Measurements from ENCODE around the gene KANSL3. TPM values are rescaled to one million over a fixed set of nuclear protein-coding genes. Genes with fewer than 3 reads are reported as not detected.

The KANSL3 gene
- polyA plus RNA-seq, 1 experiment: 28.3 TPM

DNA sequence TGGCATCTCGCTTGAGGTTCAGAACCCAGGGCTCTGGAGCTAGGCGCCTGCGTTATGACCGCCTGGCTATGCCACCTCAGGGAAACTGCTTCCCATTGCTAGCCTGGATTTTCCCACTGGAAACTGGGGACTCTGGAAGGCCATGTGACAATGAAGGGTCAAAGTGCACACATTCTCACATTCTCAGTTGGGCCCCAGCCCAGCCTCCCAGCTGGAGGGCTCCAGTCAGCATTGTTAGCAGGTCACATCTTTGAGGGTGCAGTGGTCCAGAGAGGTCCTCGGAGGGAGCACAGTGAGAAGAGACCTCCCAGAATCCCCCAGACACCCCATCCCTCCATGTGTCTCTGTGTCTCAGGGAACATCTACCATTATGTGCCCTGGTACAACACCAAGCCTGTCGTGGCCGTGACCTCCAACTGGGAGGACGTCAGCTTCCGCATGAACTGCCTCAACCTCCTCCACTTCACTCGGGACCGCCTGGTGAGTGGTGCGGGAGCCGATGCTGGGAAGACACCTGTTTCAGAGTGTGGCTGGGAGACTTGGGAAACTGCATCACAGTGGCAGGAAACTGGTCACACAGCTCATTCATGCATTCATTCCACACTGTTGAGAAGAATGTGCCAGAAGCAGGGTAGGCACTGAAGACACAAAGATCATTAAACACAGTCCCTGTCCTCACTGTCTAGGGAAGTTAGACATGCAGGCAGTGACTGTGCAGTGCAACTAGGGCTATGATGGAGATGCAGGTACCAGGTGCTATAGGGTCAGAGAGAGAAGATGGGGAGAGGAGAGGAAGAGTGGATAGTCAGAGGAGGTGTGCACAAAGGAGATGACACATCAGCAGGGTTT lies 46.1 kb upstream of the KANSL3 start:
- TF ChIP-seq CTCF (IDR thresholded peaks at IDR 0.05; ENCODE audit: insufficient read depth, low read depth, low read length): no peak
- Histone ChIP-seq H3K36me3 (ENCODE audit: control insufficient read depth, insufficient read depth, low read length) (no peaks in the 10 kb centered on the region), H3K27me3 (ENCODE audit: control insufficient read depth, insufficient read depth, low read length) (peaks cover 6% of the 10 kb centered on the region), H3K4me3 (ENCODE audit: low read depth, low read length) (no peak overlapping the region)
- no peak for DNase-seq (ENCODE audit: low read depth)
- CTCF ChIA-PET: interaction anchor here (0.7 to 1.0 kb wide), 2 partner anchors 10 to 130 kb away, joined by 3 to 6 read pairs; no protein-coding TSS in a partner anchor
- POLR2A ChIA-PET: no interaction called here

- H3K4me3 ChIP-seq (ENCODE audit: low read depth, low read length): no peak overlapping the region
- ChIA-PET CTCF (interaction anchor here (0.7 to 1.0 kb wide), 2 partner anchors 9 to 129 kb away, joined by 3 to 6 read pairs; no protein-coding TSS in a partner anchor), POLR2A (no interaction called here)
- TF ChIP-seq CTCF (IDR thresholded peaks at IDR 0.05; ENCODE audit: insufficient read depth, low read depth, low read length): no peak
- DNase-seq (ENCODE audit: low read depth): no peak
- H3K36me3 ChIP-seq (ENCODE audit: control insufficient read depth, insufficient read depth, low read length): no peaks in the 10 kb centered on the region
- H3K27me3 ChIP-seq (ENCODE audit: control insufficient read depth, insufficient read depth, low read length): peaks cover 6% of the 10 kb centered on the region
Observed at GRCh38 chr2:96683307-96683706, 45.2 kb upstream of the KANSL3 start.

GRCh38 chr2:96681540-96681939 lies 43.4 kb upstream of the KANSL3 start:
- TF ChIP-seq CTCF (IDR thresholded peaks at IDR 0.05; ENCODE audit: insufficient read depth, low read depth, low read length): no peak
- CTCF ChIA-PET: no interaction called here

GRCh38 chr2:96680561-96681141 lies 42.5 kb upstream of the KANSL3 start:
- POLR2A ChIA-PET: no interaction called here
- no peak for TF ChIP-seq CTCF (IDR thresholded peaks at IDR 0.05; ENCODE audit: insufficient read depth, low read depth, low read length)
- Histone ChIP-seq H3K36me3 (ENCODE audit: control insufficient read depth, insufficient read depth, low read length) (no peaks in the 10 kb centered on the region), H3K4me3 (ENCODE audit: low read depth, low read length) (no peak overlapping the region), H3K27me3 (ENCODE audit: control insufficient read depth, insufficient read depth, low read length) (peaks cover 6% of the 10 kb centered on the region)
- DNase-seq (ENCODE audit: low read depth): no peak
- CTCF ChIA-PET: interaction anchor here (0.6 kb wide), 1 partner anchor 195 kb away, joined by 3 read pairs; no protein-coding TSS in a partner anchor

More at GRCh38 chr2:96681540-96681939, 43.4 kb upstream of the KANSL3 start:
- POLR2A ChIA-PET: no interaction called here
- Histone ChIP-seq H3K4me3 (ENCODE audit: low read depth, low read length) (no peak overlapping the region), H3K27me3 (ENCODE audit: control insufficient read depth, insufficient read depth, low read length) (peaks cover 6% of the 10 kb centered on the region), H3K36me3 (ENCODE audit: control insufficient read depth, insufficient read depth, low read length) (no peaks in the 10 kb centered on the region)
- no peak for DNase-seq (ENCODE audit: low read depth)

- H3K36me3 ChIP-seq (ENCODE audit: control insufficient read depth, insufficient read depth, low read length): no peaks in the 10 kb centered on the region
- DNase-seq (ENCODE audit: low read depth): no peak
- ChIA-PET POLR2A (no interaction called here), CTCF (interaction anchor here (1.1 kb wide), 1 partner anchor 12 kb away, joined by 3 read pairs; no protein-coding TSS in a partner anchor)
- peaks cover 4% of the 10 kb centered on the region for H3K27me3 ChIP-seq (ENCODE audit: control insufficient read depth, insufficient read depth, low read length)
- no peak overlapping the region for H3K4me3 ChIP-seq (ENCODE audit: low read depth, low read length)
- no peak for TF ChIP-seq CTCF (IDR thresholded peaks at IDR 0.05; ENCODE audit: insufficient read depth, low read depth, low read length)
Observed at GRCh38 chr2:96679848-96680247, 41.7 kb upstream of the KANSL3 start.
